Activated CD4-positive, alpha-beta memory T cell treated with anti-CD3 and anti-CD28 coated beads, Interleukin-2, amount 10 ng/mL, durations not matched to agents 7 days and 5 days (primary cell): ENCODE measurements around the gene ZNG1C. TPM values are rescaled to one million over a fixed set of nuclear protein-coding genes. Genes with fewer than 3 reads are reported as not detected.
"Not testable (repeated sequence)": the region's sequence is repeated elsewhere in the genome, so short reads cannot be mapped to it uniquely, and the experiment has no call there.

Source experiments
- CTCF ChIA-PET: fragments of 350-600 bp; sonication (Branson Sonifier 250); formaldehyde crosslinking; loops from one replicate; lab custom pipeline; 2021; ENCODE audit warnings: antibody characterized with exemption, inconsistent platforms; lab: Charles Lee
- POLR2A ChIA-PET: fragments of 350-600 bp; sonication (Branson Sonifier 250); formaldehyde crosslinking; loops from one replicate; lab custom pipeline; 2021; ENCODE audit warnings: antibody characterized with exemption; lab: Charles Lee
- DNase-seq: peaks from one replicate; pipeline ENCODE4 v3.0.0-alpha.2; 2020
- H3K27ac Mint-ChIP-seq: one replicate; pipeline ENCODE4 v1.8.0; 2021; ENCODE audit warnings: mild to moderate bottlenecking, mixed read lengths
- H3K27me3 Mint-ChIP-seq: one replicate; pipeline ENCODE4 v1.8.0; 2021; ENCODE audit warnings: mixed read lengths
- H3K36me3 Mint-ChIP-seq: one replicate; pipeline ENCODE4 v1.8.0; 2021; ENCODE audit warnings: low read depth, mixed read lengths
- H3K4me1 Mint-ChIP-seq: one replicate; pipeline ENCODE4 v1.8.0; 2021; ENCODE audit warnings: mixed read lengths
- H3K4me3 Mint-ChIP-seq: one replicate; pipeline ENCODE4 v1.8.0; 2021; ENCODE audit warnings: mild to moderate bottlenecking, mixed read lengths
- H3K9me3 Mint-ChIP-seq: one replicate; pipeline ENCODE4 v1.8.0; 2021; ENCODE audit warnings: mixed read lengths
- total RNA-seq, 2 experiments: library from RNA; stranded (reverse); gene quantifications; one replicate each; pipeline ENCODE4 v1.2.3, GENCODE V29; 2021

ZNG1C gene
- total RNA-seq = 10 to 100 TPM; 24.7 to 25.8 TPM

GRCh38 chr9:68241683-68242082 is at the start of gene ZNG1C:
Gene ZNG1C (plus strand): TSS chr9:68241983. CDS start chr9:68242032, 49 bp downstream.
- POLR2A ChIA-PET, DNase-seq, H3K9me3 Mint-ChIP-seq, H3K4me1 Mint-ChIP-seq, H3K27me3 Mint-ChIP-seq, H3K27ac Mint-ChIP-seq, H3K36me3 Mint-ChIP-seq, H3K4me3 Mint-ChIP-seq, CTCF ChIA-PET: not testable (repeated sequence)

- CTCF ChIA-PET, POLR2A ChIA-PET, H3K4me1 Mint-ChIP-seq, H3K9me3 Mint-ChIP-seq, H3K27ac Mint-ChIP-seq, H3K27me3 Mint-ChIP-seq, DNase-seq, H3K4me3 Mint-ChIP-seq, H3K36me3 Mint-ChIP-seq: not testable (repeated sequence)
Observed at GRCh38 chr9:68242437-68242836, 654 bp downstream of the ZNG1C start.

GRCh38 chr9:68281041-68281440 is 39.3 kb downstream of the ZNG1C start:
- POLR2A ChIA-PET, H3K27ac Mint-ChIP-seq, H3K9me3 Mint-ChIP-seq, H3K4me1 Mint-ChIP-seq, H3K36me3 Mint-ChIP-seq, H3K27me3 Mint-ChIP-seq, CTCF ChIA-PET, DNase-seq, H3K4me3 Mint-ChIP-seq: not testable (repeated sequence)

GRCh38 chr9:68302567-68302966 is 60.8 kb downstream of the ZNG1C start, which contains the start of gene FOXD4L3:
Gene FOXD4L3 (plus strand): TSS chr9:68302867. CDS start chr9:68302952, 85 bp downstream.
- H3K27ac Mint-ChIP-seq, DNase-seq, POLR2A ChIA-PET, H3K4me3 Mint-ChIP-seq, CTCF ChIA-PET, H3K4me1 Mint-ChIP-seq, H3K27me3 Mint-ChIP-seq, H3K36me3 Mint-ChIP-seq, H3K9me3 Mint-ChIP-seq: not testable (repeated sequence)

- DNase-seq = not testable (repeated sequence)
Observed at GRCh38 chr9:68303771-68304170, 62.0 kb downstream of the ZNG1C start.

GRCh38 chr9:68304212-68304611 is 62.4 kb downstream of the ZNG1C start:
- H3K27ac Mint-ChIP-seq, H3K9me3 Mint-ChIP-seq, POLR2A ChIA-PET, CTCF ChIA-PET, DNase-seq, H3K4me3 Mint-ChIP-seq, H3K4me1 Mint-ChIP-seq, H3K36me3 Mint-ChIP-seq, H3K27me3 Mint-ChIP-seq: not testable (repeated sequence)

More at GRCh38 chr9:68303771-68304170, 62.0 kb downstream of the ZNG1C start:
- H3K4me1 Mint-ChIP-seq, H3K4me3 Mint-ChIP-seq, H3K36me3 Mint-ChIP-seq, POLR2A ChIA-PET, CTCF ChIA-PET, H3K27ac Mint-ChIP-seq, H3K27me3 Mint-ChIP-seq, H3K9me3 Mint-ChIP-seq: not testable (repeated sequence)

- DNase-seq, H3K9me3 Mint-ChIP-seq, H3K27me3 Mint-ChIP-seq, POLR2A ChIA-PET, CTCF ChIA-PET, H3K36me3 Mint-ChIP-seq, H3K4me1 Mint-ChIP-seq, H3K4me3 Mint-ChIP-seq, H3K27ac Mint-ChIP-seq: not testable (repeated sequence)
Observed at GRCh38 chr9:68304777-68305176, 63.0 kb downstream of the ZNG1C start.

GRCh38 chr9:68305680-68306285 is 64.0 kb downstream of the ZNG1C start:
- H3K36me3 Mint-ChIP-seq, H3K4me1 Mint-ChIP-seq, H3K27me3 Mint-ChIP-seq, H3K9me3 Mint-ChIP-seq, DNase-seq, H3K4me3 Mint-ChIP-seq, H3K27ac Mint-ChIP-seq, CTCF ChIA-PET, POLR2A ChIA-PET: not testable (repeated sequence)

- DNase-seq, H3K27me3 Mint-ChIP-seq, POLR2A ChIA-PET, H3K4me3 Mint-ChIP-seq, CTCF ChIA-PET, H3K36me3 Mint-ChIP-seq, H3K27ac Mint-ChIP-seq, H3K4me1 Mint-ChIP-seq, H3K9me3 Mint-ChIP-seq: not testable (repeated sequence)
Observed at GRCh38 chr9:68306391-68306964, 64.7 kb downstream of the ZNG1C start.

GRCh38 chr9:68307127-68307526 is 65.3 kb downstream of the ZNG1C start:
- H3K27ac Mint-ChIP-seq, DNase-seq, CTCF ChIA-PET, H3K27me3 Mint-ChIP-seq, H3K9me3 Mint-ChIP-seq, H3K4me3 Mint-ChIP-seq, H3K36me3 Mint-ChIP-seq, H3K4me1 Mint-ChIP-seq, POLR2A ChIA-PET: not testable (repeated sequence)

GRCh38 chr9:68307654-68308053 is 65.9 kb downstream of the ZNG1C start:
- CTCF ChIA-PET, H3K27ac Mint-ChIP-seq, H3K27me3 Mint-ChIP-seq, POLR2A ChIA-PET, H3K4me3 Mint-ChIP-seq, H3K4me1 Mint-ChIP-seq, DNase-seq, H3K9me3 Mint-ChIP-seq, H3K36me3 Mint-ChIP-seq: not testable (repeated sequence)

- CTCF ChIA-PET, DNase-seq, H3K4me3 Mint-ChIP-seq, POLR2A ChIA-PET, H3K27me3 Mint-ChIP-seq, H3K36me3 Mint-ChIP-seq, H3K9me3 Mint-ChIP-seq, H3K27ac Mint-ChIP-seq, H3K4me1 Mint-ChIP-seq: not testable (repeated sequence)
Observed at GRCh38 chr9:68311208-68311607, 69.4 kb downstream of the ZNG1C start.

GRCh38 chr9:68318209-68318608 is 76.4 kb downstream of the ZNG1C start:
- H3K4me3 Mint-ChIP-seq, H3K27me3 Mint-ChIP-seq, DNase-seq, CTCF ChIA-PET, H3K4me1 Mint-ChIP-seq, H3K36me3 Mint-ChIP-seq, H3K27ac Mint-ChIP-seq, H3K9me3 Mint-ChIP-seq, POLR2A ChIA-PET: not testable (repeated sequence)

GRCh38 chr9:68323749-68324148 is 82.0 kb downstream of the ZNG1C start:
- H3K9me3 Mint-ChIP-seq, H3K27me3 Mint-ChIP-seq, DNase-seq, CTCF ChIA-PET, H3K4me3 Mint-ChIP-seq, H3K4me1 Mint-ChIP-seq, H3K36me3 Mint-ChIP-seq, H3K27ac Mint-ChIP-seq, POLR2A ChIA-PET: not testable (repeated sequence)
